Muscle of arm (tissue), 12 donors: ENCODE data around the gene AGR3. TPM values are rescaled to one million over a fixed set of nuclear protein-coding genes. Genes with fewer than 3 reads are reported as not detected.

Source experiments
- DNase-seq: peaks from one replicate; pipeline ENCODE4 v3.0.0-alpha.2; 2013
- polyA plus RNA-seq, 12 donors: library from polyadenylated mRNA; unstranded; fragments of 120-200 nt; gene quantifications; one replicate each; pipeline ENCODE4 v1.2.1, GENCODE V29; 2013; ENCODE audit not compliant: insufficient read length in 12 of 12

Gene AGR3
- polyA plus RNA-seq, 12 donors, result 0.30 to 61.6 (median 1.1) TPM; not detected in 8

DNA sequence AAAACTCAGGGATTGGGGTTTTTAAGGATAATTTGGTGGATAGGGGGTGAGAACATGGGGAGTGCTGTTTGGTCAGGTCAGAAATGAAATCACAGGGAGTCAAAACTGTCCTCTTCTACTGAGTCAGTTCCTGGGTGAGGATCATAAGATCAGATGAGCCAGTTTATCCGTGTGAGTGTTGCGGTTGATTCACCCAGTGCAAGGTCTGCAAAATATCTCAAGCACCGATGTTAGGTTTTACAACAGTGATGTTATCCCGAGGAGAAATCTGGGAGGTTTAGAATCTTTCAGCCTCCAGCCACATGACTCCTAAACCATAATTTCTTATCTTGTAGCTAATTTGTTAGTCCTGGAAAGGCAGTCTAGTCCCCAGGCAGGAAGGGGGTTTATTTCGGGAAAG lies 45.3 kb downstream of the AGR3 start:
- DNase-seq, result no peak

DNA sequence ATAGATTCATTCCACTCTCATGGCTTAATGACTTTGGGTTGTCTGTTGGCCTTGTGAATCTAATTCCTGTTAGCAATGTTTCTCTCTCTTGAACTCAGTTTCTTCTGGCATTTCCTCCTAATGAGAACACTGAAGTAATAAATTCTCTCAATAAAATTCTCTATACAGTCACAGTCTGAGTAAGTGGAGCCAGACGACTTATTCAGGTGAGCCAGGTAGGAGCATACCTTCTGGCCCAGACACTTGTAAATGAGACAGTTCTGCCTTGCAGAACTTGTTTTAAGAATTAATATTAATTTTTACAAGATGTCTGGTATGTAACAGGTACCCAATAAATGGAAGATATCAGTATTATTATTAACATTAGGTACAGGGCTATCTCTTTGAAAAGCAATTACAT lies 48.4 kb downstream of the AGR3 start:
- no peak for DNase-seq

DNA sequence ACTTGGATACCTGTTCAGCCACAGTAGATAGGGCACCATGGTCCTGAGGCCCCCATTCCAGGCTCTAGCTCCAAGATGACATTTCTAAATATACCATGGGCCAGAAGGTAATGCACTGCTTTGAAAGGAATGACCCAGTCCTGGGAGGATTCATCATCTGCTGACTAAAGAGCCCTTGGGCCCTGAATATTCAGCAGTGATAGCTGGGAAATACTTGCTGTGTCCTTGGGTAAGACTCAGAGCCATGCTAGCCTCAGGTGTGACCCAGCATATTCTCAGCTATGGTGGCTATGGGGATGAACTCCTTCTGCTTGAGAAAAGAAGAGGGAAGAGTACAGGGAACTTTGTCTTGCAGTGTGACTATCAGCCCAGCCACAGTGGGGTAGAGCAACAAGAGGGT lies 55.7 kb downstream of the AGR3 start:
- no peak for DNase-seq

- no peak for DNase-seq
Measured at GRCh38 chr7:16822029-16822428, 59.8 kb downstream of the AGR3 start.

DNA sequence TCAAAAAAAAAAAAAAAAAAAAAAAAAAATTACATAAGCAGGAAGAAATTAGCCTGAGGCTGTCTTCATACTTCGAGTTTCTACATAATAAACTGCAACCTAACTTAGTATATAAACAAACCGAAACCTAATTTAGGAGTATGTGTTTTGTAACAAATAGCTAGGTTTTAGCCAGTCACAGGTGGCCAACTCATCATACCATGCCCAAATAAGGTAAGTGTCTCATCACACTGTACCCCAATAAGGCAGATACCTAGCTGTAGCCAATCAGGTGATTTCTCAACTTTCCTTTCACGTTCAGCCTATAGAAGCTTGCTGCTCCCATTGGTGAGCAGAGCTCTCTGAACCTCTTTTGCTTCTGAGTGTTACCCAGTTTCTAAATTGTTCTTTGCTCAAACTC lies 63.1 kb downstream of the AGR3 start:
- DNase-seq, result no peak

GRCh38 chr7:16817536-16817935 lies 64.2 kb downstream of the AGR3 start:
- no peak for DNase-seq

GRCh38 chr7:16816824-16817223 lies 65.0 kb downstream of the AGR3 start:
- DNase-seq, result no peak

DNA sequence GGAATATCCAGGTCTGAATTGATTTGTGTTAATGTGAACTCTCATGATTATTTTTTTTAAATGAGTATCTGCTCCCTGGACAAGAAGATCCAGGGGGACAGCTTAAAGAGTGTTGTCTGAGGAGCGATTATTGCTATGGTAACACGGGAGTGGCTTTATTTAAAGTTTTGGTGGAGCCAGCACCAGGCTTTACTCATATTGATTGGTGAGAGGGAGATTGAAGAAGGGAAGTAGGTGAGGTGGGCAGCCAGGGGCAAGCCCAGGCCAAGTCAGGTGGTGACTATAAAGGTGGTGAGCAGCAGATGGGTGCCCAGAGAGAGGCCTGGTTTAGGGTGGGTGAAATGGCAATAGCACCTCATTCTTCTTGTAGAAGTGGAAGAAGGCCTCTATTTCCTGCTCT lies 66.8 kb downstream of the AGR3 start:
- no peak for DNase-seq

GRCh38 chr7:16813232-16813616 lies 68.6 kb downstream of the AGR3 start:
- DNase-seq, result no peak

GRCh38 chr7:16812542-16813231 lies 69.1 kb downstream of the AGR3 start:
- no peak for DNase-seq

GRCh38 chr7:16811551-16811950 lies 70.2 kb downstream of the AGR3 start:
- no peak for DNase-seq

- DNase-seq, result no peak
Measured at GRCh38 chr7:16810573-16810972, 71.2 kb downstream of the AGR3 start.

DNA sequence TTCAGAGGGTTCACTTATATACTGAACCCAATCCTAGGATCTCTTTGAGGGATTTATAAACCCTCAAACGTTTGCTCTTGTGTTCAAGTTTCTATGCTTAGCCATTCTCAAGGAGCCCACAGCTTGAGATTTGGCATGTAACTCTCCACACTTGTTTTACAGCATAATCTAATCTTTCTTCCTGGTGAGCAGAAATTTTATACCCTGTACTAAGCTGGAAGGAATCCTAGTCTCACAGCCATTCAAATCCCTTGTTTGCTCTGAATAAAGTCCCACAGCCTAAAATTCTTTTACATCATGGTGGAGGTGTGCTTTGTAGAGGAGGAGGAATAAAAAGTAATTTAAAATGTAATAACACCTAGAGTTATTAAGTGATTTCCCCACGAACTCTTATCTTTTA lies 71.7 kb downstream of the AGR3 start:
- no peak for DNase-seq

Other genes starting within 250 kb of the AGR3 start
- 10 to 100 TPM in 11 of 12 donors, not detected in 1; 20.3 to 33.3 (median 26.2) TPM for gene ANKMY2, start 236.2 kb downstream of the AGR3 start, polyA plus RNA-seq
- gene BZW2, start 235.8 kb downstream of the AGR3 start, polyA plus RNA-seq, result 1,000 to 10,000 TPM in 1 of 12 donors, 100 to 1,000 TPM in 10, 10 to 100 TPM in 1; 86.8 to 2,729 (median 175) TPM
- 10 to 100 TPM in 11 of 12 donors, not detected in 1; 36.1 to 93.5 (median 78.9) TPM for gene TSPAN13, start 128.2 kb downstream of the AGR3 start, polyA plus RNA-seq
- 100 to 1,000 TPM in 1 of 12 donors, 10 to 100 TPM in 4, 1 to 10 TPM in 6, not detected in 1; 3.3 to 330 (median 9.0) TPM for gene AGR2, start 77.0 kb downstream of the AGR3 start, polyA plus RNA-seq